ENCODE measurements around the gene TMED4.

TMED4 gene

GRCh38 chr7:44569959-44570358 lies 12.1 kb downstream of the TMED4 start:
- TF ChIP-seq CTCF (IDR thresholded peaks at IDR 0.05; ENCODE audit: borderline replicate concordance, control extremely low read depth, extremely low read depth, insufficient read depth, missing control alignments), result no peak
- DNase-seq (ENCODE audit: low spot score), result no peak
- in situ Hi-C loops (cut with MboI; ENCODE audit: low sequenced_read_pairs, unreplicated experiment), result no loop called here

GRCh38 chr7:44568771-44569560 lies 13.1 kb downstream of the TMED4 start:
- no peak for DNase-seq (ENCODE audit: low spot score)
- TF ChIP-seq CTCF (IDR thresholded peaks at IDR 0.05; ENCODE audit: borderline replicate concordance, control extremely low read depth, extremely low read depth, insufficient read depth, missing control alignments), result no peak
- in situ Hi-C loops (cut with MboI; ENCODE audit: low sequenced_read_pairs, unreplicated experiment), result no loop called here

- no peak for TF ChIP-seq CTCF (IDR thresholded peaks at IDR 0.05; ENCODE audit: borderline replicate concordance, control extremely low read depth, extremely low read depth, insufficient read depth, missing control alignments)
- no peak for DNase-seq (ENCODE audit: low spot score)
- in situ Hi-C loops (cut with MboI; ENCODE audit: low sequenced_read_pairs, unreplicated experiment), result no loop called here
Measured at GRCh38 chr7:44567884-44568283, 14.1 kb downstream of the TMED4 start.

- TF ChIP-seq CTCF (IDR thresholded peaks at IDR 0.05; ENCODE audit: borderline replicate concordance, control extremely low read depth, extremely low read depth, insufficient read depth, missing control alignments), result no peak
- DNase-seq (ENCODE audit: low spot score), result no peak
- in situ Hi-C loops (cut with MboI; ENCODE audit: low sequenced_read_pairs, unreplicated experiment), result no loop called here
Measured at GRCh38 chr7:44566680-44567079, 15.4 kb downstream of the TMED4 start.

GRCh38 chr7:44565795-44566559 lies 16.1 kb downstream of the TMED4 start:
- no peak for DNase-seq (ENCODE audit: low spot score)
- no peak for TF ChIP-seq CTCF (IDR thresholded peaks at IDR 0.05; ENCODE audit: borderline replicate concordance, control extremely low read depth, extremely low read depth, insufficient read depth, missing control alignments)
- in situ Hi-C loops (cut with MboI; ENCODE audit: low sequenced_read_pairs, unreplicated experiment), result no loop called here

- DNase-seq (ENCODE audit: low spot score), result peak; percentile 82
Measured at GRCh38 chr7:44565097-44565794, 16.8 kb downstream of the TMED4 start.

More at GRCh38 chr7:44565097-44565794, 16.8 kb downstream of the TMED4 start:
- in situ Hi-C loops (cut with MboI; ENCODE audit: low sequenced_read_pairs, unreplicated experiment), result no loop called here
- TF ChIP-seq CTCF (IDR thresholded peaks at IDR 0.05; ENCODE audit: borderline replicate concordance, control extremely low read depth, extremely low read depth, insufficient read depth, missing control alignments), result peak; percentile 95
